ENCODE data around the gene GALNT17.

DNA sequence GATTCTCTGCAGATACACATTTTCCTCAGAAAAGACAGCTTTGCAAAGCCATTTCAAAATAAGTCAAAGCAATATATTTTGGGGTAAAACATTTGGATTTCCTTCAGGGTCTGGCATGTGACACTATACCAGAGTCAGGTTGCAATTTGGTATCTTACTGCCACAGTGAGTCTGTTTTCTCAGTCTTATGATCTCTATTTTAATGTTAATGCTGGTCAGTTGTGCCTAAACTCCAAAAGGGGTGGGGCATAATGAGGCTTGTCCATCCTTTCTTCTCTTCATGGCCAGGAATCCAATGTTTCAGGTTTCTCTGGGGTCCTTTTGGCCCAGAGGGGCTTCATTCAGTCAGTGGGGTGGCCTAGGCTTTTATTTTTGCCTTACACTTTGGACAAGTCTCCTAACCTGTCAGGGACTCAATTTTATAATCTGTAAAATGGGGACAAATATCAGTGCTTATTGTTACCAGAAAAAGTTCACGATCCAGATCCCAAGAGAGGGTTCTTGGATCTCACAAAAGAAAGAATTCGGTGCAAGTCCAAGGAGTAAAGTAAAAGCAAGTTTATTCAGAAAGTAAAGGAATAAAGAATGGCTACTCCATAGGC is 341.5 kb downstream of the GALNT17 start:
- TF ChIP-seq POLR2AphosphoS5 (IDR thresholded peaks at IDR 0.05) (no peak), POLR2A (IDR thresholded peaks at IDR 0.05) (no peak)

Measured in prostate gland (tissue), 1 donor.